Effector CD8-positive, alpha-beta T cell (primary cell): ENCODE data around the gene ZNF217.
"Not testable (repeated sequence)": the region's sequence is repeated elsewhere in the genome, so short reads cannot be mapped to it uniquely, and the experiment has no call there.

Source experiments
- DNase-seq: peaks from one replicate; lab custom pipeline; 2025; lab: John Stamatoyannopoulos, UW

Gene ZNF217

GRCh38 chr20:53568351-53568750 is 25.3 kb downstream of the ZNF217 start:
- DNase-seq: no peak

- DNase-seq: no peak
Measured at GRCh38 chr20:53567379-53567917, 26.2 kb downstream of the ZNF217 start.

GRCh38 chr20:53566623-53567022 is 27.0 kb downstream of the ZNF217 start:
- DNase-seq: not testable (repeated sequence)

- DNase-seq: no peak
Measured at GRCh38 chr20:53565254-53565653, 28.4 kb downstream of the ZNF217 start.

- not testable (repeated sequence) for DNase-seq
Measured at GRCh38 chr20:53562104-53562764, 31.4 kb downstream of the ZNF217 start.

- DNase-seq: no peak
Measured at GRCh38 chr20:53561505-53561904, 32.1 kb downstream of the ZNF217 start.

- DNase-seq: no peak
Measured at GRCh38 chr20:53559816-53560215, 33.8 kb downstream of the ZNF217 start.

- no peak for DNase-seq
Measured at GRCh38 chr20:53557130-53557529, 36.5 kb downstream of the ZNF217 start.

- no peak for DNase-seq
Measured at GRCh38 chr20:53556267-53556897, 37.3 kb downstream of the ZNF217 start.

- DNase-seq: no peak
Measured at GRCh38 chr20:53555816-53556215, 37.8 kb downstream of the ZNF217 start.

GRCh38 chr20:53555081-53555480 is 38.6 kb downstream of the ZNF217 start:
- DNase-seq: no peak

- not testable (repeated sequence) for DNase-seq
Measured at GRCh38 chr20:53552572-53552893, 41.1 kb downstream of the ZNF217 start.

- DNase-seq: not testable (repeated sequence)
Measured at GRCh38 chr20:53551719-53552571, 41.7 kb downstream of the ZNF217 start.

- DNase-seq: no peak
Measured at GRCh38 chr20:53550280-53551187, 43.1 kb downstream of the ZNF217 start.

- DNase-seq: no peak
Measured at GRCh38 chr20:53547664-53548239, 45.9 kb downstream of the ZNF217 start.

GRCh38 chr20:53539516-53539915 is 54.1 kb downstream of the ZNF217 start:
- DNase-seq: no peak

GRCh38 chr20:53536382-53536781 is 57.3 kb downstream of the ZNF217 start:
- not testable (repeated sequence) for DNase-seq

GRCh38 chr20:53535878-53536277 is 57.8 kb downstream of the ZNF217 start:
- no peak for DNase-seq

- no peak for DNase-seq
Measured at GRCh38 chr20:53534037-53534436, 59.6 kb downstream of the ZNF217 start.

GRCh38 chr20:53533500-53533899 is 60.1 kb downstream of the ZNF217 start:
- DNase-seq: no peak

GRCh38 chr20:53532654-53533312 is 60.9 kb downstream of the ZNF217 start:
- DNase-seq: not testable (repeated sequence)
